ENCODE results near the gene ANKRD62.

Gene ANKRD62

GRCh38 chr18:12093520-12094257, at the start of gene ANKRD62:
ANKRD62 (plus strand) TSS chr18:12093843; CDS start chr18:12094018, 175 bp downstream.
- no peak for DNase-seq

- no peak for DNase-seq
These were observed 49.1 kb upstream of the ANKRD62 start for GRCh38 chr18:12044591-12044990.

GRCh38 chr18:12046046-12046750, 47.4 kb upstream of the ANKRD62 start:
- no peak for DNase-seq

GRCh38 chr18:12046751-12047335, 46.8 kb upstream of the ANKRD62 start:
- no peak for DNase-seq

DNA sequence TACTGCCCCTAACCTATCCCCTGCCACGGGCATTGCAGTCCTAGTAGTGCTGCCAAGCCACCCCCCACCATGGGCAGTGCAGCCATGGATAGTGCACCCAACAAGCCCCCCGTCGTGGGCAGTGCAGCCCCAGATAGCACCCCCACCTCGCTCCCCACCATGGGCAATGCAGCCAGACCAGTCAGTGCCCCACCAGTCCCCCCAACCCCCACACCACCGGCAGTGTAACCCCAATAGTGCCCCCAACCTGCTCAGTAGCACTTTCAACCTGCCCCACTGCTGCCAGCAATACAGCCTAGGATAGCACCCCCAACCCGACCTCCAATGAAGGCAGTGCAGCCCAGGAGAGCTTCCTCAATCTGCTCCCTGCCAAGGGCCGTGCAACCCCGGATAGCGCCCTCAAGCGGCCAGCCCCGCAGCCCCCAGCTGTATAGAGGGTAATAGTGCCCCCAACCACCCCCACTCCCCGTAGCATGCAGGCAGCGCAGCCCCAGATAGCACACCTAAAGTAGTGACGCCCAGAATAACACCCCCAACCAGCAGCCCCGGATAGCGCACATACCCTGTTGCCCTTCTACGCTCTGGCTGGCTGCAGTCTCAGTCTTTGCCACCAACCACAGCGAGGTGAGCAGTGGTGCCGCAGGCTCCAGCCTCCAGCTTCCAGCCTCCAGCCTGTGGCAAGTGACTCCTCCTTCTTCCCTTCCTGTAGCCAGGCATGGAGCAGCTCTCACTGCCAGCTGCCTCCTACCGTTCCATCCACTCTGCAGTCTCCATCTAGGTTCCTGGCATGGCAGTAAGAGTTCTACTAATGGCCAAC, 45.4 kb upstream of the ANKRD62 start:
- DNase-seq = no peak

DNA sequence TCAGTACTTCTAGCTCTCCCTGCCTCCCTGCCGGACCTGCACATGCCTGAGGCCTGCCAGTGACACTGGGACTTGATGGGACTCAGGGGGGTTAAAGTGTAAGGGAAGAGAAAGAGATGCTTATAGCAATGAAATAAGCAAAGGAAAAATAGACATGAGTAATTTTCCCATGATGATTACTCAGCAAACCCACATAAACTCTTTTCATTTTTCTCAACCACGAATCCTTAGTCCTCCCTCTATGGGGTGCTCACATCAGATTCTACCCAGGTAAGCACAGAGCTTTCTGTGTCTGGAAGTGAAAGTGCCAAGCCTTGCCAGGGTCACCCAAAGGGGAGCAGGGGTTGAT, 44.8 kb upstream of the ANKRD62 start:
- no peak for DNase-seq

DNA sequence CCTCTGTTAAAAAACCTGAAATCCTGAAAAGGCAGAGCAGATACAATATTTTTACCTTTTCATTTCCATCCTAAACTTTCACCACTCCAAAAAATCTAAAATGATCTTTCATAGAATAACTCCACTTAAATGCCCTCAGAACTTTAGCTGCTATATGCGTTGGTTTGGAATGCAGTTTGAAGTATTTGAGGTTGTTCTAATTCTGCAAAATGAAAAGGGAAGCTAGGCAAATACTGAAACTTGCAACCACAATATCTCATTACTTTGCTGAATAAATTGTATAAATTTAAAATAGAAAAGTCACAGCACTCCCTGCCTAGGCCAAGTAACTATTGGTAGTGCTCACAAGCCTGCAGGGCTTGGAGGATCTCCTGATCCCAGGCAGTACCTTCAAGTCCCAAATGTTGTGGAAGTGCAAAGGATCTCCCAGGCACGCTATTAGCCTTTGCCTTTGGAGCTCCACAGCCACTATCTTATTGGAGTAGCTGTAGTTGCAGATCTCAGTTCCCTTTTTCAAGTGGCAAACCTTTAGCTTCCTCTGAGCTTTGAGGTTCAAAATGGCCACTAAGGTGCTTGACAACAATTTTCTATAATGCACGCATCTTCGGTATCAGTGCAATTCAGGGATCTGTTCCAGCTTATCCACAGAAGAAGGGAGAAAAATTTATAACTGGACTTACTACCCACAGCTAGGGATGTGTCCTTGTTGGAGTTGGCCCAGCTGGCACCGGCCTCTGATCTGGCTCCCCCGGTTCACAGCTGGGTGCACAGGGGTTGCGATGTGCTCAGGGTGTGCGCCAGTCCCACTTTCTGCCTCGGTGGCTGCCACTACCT, 43.4 kb upstream of the ANKRD62 start:
- no peak for DNase-seq

DNA sequence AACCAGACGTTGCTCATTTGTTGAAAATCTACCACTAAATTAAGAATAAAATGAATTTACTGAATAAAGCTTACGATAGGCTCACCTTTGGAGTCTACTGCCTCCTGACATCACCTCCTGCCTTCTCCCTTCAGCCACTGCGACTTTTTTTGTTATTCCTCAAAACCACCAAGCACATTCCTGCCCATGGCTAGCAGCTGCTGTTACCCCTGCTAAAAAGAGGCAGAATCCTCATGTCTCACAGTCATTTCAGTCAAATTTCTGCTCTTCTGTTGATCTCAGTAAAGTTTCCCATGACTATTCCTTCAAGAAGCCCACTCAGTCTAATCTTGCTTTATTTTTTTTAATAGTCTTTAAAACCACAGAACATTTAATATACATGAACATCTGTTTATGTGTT, 40.8 kb upstream of the ANKRD62 start:
- no peak for DNase-seq

DNA sequence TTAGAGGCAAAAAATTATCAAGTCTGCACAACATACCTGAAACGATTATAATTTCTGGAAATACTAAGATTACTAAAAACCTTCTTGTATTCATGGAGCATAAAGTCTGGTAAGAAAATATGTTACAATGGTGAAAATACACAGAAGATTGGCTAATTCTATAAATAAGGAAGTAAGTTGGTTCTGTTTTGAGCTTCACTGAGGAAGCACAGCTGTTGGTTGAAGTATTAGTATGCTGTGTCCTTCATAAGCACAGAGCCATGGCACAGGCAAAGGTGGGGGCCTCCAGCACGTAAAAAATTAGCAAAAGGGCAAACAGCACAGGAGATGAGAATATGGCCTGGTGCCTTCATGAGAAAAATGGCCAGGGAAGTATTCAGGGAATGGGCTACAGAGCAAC, 40.4 kb upstream of the ANKRD62 start:
- no peak for DNase-seq

DNA sequence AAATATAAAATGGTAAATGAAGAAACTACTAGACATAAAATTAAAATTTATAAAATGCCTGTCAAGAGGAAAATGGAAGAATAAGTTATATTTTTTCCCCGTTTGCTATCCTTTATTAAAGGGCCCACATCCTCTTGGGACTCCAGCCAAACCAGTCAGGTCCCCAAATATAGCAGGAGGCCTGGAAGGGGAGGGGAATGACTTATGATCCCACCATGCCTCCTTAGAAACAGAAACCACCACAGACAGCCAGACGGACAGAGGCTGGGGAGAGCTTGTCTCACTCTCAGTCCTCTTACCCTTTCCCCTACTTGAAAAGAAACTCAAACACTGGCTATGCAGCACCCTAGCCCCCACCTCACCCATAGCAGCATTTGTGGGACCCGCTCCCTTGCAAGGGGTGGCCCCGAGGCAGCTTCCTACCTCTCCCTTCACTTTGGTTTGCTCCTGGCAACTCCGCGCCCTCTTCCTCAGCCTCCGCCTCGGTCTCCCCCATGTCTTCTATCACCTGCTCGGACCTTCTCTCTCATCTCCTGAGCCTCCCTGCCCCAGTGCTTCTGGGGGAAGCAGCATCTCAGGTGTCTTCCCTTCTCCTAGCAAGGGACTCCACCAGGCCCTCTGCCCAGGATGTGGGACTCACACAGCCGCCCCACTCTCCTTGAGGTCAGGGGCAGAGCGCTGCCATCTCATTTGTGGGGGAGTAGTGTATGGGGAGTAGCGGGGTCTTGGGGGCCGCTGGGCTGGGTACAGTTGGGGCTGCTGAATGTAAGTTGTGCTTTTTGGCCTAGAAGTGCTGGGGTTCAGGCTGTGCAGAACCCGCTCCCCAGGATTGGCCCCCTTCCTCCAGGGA, 37.4 kb upstream of the ANKRD62 start:
- DNase-seq = no peak

DNA sequence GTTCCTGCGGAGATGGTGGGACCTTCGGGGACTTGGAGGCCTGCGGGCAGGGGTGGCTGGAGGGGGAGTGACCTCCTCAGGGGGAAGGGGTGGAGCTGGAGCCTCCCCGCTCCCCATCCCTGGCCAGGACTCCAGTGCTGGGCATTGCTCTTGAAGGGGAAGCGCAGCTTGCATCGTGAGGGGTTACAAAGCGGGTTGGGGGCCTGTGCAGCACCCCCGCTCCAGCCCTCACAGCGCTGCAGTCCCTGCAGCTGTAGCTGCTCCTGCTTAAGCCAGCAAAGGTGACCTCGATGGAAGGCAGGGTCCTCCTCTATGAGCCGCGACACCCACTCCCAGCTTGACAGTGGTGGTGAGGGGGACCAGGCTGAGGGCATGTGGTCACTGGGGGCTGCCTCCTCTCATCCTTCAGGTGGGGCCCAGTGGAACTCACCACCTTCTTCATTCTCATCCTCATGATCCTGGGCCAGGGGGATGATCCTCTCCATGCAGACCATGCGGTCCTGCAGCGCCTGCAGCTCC, 36.7 kb upstream of the ANKRD62 start:
- DNase-seq = no peak

- no peak for DNase-seq
These were observed 36.1 kb upstream of the ANKRD62 start for GRCh38 chr18:12057419-12058039.

DNA sequence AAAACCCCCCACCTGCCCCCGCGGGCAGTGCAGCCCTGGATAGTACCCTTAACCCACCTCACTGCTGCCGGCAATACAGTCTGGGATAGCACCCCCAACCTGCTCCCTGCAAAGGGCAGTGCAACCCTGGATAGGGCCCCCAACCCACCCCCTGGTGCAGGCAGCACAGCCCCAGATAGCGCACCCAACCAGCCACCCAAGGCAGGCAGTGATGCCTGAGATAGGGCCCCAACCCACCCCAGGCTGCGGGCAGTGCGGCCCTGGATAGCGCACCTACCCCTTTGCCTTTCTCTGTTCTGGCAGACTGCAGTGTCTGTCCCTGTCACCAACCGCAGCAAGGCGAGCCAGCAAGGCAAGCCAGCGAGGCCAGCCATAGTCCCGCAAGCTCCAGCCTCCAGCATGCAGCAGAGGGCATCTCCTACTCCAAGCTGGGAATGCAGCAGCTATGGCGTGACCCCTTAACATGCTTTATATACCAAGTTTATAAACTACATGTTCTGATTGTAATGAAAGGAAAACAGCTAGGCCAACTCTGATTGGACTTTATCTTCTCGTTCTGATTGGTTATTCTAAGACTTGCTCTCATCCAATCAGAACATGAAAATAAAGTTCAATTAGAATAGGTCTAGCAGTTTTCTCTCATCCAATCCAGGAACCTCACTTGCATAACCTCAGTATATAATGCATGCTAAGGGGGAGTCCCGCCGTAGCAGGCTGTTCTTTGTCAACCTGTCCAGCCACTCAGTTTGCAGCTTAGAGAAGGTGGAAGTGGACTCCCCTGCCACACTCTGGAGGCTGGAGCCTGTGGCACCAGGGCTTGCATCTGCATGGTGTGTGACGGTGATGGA, 34.1 kb upstream of the ANKRD62 start:
- no peak for DNase-seq

GRCh38 chr18:12060182-12060870, 33.3 kb upstream of the ANKRD62 start:
- no peak for DNase-seq

DNA sequence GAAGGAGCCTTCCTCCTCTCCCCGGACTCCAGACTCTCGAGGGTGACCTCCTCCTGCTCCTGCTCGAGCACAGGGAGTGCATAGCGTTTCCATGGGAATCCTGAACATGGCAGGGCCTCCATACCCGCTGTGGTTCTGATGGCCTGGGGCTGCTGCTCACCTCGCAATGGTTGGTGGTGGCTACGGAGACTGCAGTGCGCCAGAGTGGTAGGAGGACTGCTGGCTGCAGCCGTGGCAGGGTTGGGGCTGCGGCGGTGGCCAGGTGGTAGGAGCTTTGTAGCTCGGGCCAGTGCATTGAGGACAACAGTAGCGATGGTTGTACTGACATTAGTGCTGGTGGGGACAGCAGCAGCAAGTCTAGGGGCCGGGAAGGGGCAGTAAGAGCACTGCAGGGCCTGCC, 32.0 kb upstream of the ANKRD62 start:
- no peak for DNase-seq

DNA sequence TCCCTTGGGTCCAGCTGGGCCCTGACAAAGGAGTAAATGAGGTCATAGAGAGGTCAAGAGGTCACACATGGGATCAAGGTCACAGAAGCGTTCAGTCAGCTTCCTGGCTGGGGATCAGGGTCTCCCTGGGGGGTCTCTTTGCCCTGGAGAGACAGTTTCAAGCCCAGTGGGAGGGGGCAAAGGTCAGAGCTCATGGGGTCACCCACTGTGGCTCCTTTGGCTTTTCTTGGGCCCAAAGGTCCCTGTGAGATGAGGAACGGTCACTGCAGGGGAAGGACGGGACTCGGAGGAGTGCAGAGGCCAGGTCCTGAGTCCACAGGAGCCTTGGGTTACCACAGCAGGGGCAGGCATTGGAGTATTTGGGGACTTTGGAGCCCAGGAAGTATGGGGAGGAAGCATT, 30.7 kb upstream of the ANKRD62 start:
- DNase-seq = no peak

DNA sequence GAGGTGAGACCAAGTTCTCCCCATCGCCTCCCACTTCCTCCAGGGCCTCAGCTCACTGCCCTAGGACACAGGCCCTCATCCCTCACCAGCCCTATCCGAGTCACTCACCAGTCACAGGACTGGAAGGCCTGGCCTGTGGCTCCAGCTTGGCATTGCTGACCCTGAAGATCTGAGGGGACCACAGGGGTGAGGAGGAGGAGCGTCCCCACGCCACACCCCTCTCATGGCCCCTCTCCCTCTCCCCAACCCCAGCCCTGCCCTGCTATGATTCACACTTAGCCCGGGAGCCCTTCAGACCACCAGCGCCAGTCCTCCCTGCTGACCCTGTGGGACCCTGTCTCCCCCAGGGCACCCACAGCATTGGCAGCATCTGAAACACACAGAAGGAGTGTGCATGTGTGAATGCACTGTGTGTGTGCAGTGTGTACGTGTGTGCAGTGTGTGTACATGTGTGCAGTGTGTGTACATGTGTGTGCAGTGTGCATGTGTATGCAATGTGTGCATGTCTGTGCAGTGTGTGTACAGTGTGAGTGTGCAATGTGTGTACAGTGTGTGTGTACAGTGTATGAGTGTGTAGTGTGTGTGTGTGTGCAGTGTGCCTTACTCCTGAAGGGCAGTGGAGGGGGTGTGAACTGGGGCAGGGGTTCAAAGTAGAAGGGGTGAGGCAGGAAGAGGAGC, 29.4 kb upstream of the ANKRD62 start:
- DNase-seq = no peak

DNA sequence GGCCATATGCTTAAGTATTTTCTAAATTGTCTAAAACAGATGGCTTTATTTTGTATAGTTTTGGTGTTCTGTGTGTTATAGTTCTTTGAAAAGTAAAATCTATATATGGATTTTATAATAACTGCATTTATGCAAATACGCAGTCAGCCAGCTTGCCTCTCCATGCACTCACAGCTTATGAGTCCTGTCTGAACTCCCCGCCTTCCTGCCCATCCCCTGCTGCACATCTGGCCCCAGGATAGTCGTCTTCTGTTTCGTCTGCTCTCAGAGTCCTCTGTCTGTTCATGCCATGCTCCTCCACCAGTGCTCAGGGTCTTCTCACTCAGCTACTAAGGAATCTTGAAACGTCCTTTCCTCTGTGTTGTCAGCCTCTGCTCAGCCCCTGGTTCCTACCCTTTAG, 28.2 kb upstream of the ANKRD62 start:
- no peak for DNase-seq
